Measurements from ENCODE around the gene RFPL3.

- TF ChIP-seq CTCF (IDR thresholded peaks at IDR 0.05; ENCODE audit: borderline replicate concordance, extremely low read depth, low read length, poor library complexity, severe bottlenecking) = no peak
- no peak for TF ChIP-seq EZH2 (IDR thresholded peaks at IDR 0.05; ENCODE audit: borderline replicate concordance, low read depth, low read length, severe bottlenecking)
Measured at GRCh38 chr22:32395107-32395506, 37.4 kb downstream of the RFPL3 start.

Measured in DND-41 (cell line).